GM18505 (cell line): Measurements from ENCODE around the gene AGAP1.

Experiments used
- ATAC-seq: cut with Tn5 transposase; IDR thresholded peaks from one replicate; pipeline ENCODE4 v1.9.1; 2021; ENCODE audit not compliant: unreplicated experiment
- POLR2A ChIP-seq: IDR thresholded peaks from 4 replicates; pipeline ENCODE4 v1.6.1; 2011; ENCODE audit warnings: borderline replicate concordance; ENCODE audit not compliant: insufficient read depth, insufficient read length; ENCODE audit errors: extremely low read depth

Gene AGAP1

GRCh38 chr2:235666213-235666781 lies 172.5 kb downstream of the AGAP1 start:
- no peak for ATAC-seq
- no peak for TF ChIP-seq POLR2A

GRCh38 chr2:235668782-235669181 lies 174.9 kb downstream of the AGAP1 start:
- TF ChIP-seq POLR2A: no peak
- ATAC-seq: no peak

- no peak for TF ChIP-seq POLR2A
- ATAC-seq: no peak
Observed at GRCh38 chr2:235669269-235669831, 175.5 kb downstream of the AGAP1 start.

- no peak for TF ChIP-seq POLR2A
- ATAC-seq: no peak
Observed at GRCh38 chr2:235669983-235670962, 176.4 kb downstream of the AGAP1 start.

DNA sequence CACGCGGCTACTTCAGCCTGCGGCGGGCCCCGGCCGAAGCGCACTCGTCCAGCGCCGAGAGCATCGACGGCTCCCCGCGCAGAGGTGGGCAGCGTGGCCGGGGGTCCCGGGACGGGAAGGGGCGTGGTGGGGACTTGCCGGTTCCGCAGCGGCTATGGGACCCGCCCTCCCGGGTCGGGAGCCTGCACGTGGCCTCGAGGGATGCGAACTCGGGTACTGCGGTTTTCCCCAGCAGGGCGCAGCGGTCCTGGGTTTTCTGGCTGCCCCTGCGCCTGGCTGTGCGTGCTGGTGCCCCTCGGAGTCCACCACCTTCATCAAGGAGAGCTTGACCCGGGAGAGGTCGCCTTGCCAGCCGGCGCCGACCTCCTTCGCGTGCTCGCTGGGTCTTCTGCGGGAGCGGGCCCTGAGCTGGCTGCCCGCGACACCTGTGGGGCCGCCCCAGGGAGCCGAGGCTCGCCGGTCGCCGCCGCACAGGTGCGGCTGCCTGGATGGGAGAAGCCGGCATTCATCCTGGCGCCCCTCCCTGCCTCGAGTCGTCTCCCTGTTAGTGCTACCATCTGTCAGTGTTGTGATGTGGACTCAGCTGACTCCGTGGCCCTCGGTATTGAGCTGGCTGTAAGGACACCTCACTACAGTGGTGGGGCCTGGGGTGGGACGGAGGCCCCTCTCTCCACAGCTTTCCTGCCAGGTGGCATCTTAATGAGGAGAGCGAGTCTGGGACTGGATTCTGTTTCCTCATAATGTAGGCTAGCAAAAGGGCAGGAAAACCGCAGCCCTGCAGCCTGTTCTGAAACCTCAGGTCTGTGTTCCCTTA lies 177.3 kb downstream of the AGAP1 start:
- ATAC-seq: no peak
- no peak for TF ChIP-seq POLR2A

DNA sequence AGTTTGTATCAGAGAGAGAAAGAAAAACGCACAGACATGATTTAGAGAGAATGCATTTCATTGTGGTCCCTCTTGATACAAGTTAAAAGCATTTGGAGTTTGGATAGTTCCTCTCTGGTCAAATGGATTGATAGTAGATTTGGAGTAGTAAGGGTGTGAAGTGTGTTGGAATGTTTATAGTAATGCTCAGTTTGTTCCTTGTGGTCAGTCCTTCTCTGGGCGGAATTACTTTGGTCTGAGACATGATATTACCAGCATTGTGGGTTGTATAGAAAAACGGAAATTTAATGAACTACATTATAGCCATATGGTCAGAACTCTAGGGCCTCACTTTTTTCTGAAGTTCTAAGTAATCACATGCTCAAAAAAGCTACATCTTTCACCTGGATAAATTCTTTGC lies 178.9 kb downstream of the AGAP1 start:
- no peak for ATAC-seq
- no peak for TF ChIP-seq POLR2A

DNA sequence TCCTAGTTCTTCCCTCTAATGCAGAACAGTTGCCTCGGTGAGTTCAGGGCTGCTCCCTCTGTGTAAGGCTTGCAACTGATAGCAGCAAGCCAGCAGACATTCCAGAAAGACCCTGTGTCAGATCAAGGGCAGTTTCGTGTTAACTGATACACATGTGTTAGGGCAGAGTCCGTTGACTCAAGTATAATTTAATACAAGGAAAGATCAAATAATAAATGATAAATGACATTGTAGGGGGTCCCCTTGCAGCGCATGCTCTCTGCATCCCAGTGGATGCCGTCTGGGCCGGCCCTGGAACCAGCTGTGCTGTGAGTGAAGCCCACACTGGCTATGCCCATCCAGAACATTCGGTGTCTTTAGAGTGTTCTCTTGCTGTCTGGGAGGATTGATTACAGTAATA lies 180.3 kb downstream of the AGAP1 start:
- ATAC-seq: no peak
- TF ChIP-seq POLR2A: no peak

- ATAC-seq: no peak
- no peak for TF ChIP-seq POLR2A
Observed at GRCh38 chr2:235674812-235675211, 181.0 kb downstream of the AGAP1 start.

- TF ChIP-seq POLR2A: no peak
- no peak for ATAC-seq
Observed at GRCh38 chr2:235675678-235676535, 182.1 kb downstream of the AGAP1 start.

DNA sequence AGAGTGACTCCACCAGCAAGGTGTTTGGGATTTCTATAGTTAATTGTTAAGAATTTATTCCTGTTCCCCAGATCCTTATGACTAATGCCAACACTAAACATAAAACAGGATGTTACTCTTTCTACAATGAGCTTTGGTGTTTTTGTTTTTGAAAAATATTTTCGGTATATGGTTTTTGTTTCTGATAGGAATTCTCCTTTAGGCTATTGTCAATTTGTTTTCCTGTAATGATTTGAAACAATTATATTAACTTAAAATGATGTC lies 182.6 kb downstream of the AGAP1 start:
- no peak for ATAC-seq
- no peak for TF ChIP-seq POLR2A

GRCh38 chr2:235677276-235677788 lies 183.5 kb downstream of the AGAP1 start:
- no peak for TF ChIP-seq POLR2A
- ATAC-seq: no peak

DNA sequence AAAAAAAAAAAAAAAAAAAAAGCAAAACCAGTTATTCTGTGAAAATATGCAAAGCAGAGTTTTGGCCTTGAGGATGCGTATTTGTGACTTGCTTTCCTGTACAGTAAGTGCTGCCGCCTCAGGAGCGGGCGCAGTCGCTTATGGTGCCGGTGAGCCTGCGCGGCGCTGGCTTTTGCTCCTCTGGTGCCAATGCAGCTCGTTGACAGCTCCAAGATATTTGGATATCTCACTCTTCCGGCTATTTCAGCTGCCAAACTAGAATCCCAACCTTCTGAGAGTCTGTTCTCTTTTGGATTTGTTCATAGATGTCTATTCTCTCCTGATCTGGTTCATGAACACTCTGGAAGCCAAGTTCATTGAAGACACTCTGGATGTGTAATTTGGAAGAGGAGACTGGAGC lies 184.1 kb downstream of the AGAP1 start:
- ATAC-seq: no peak

More for the DNA sequence above, 184.1 kb downstream of the AGAP1 start:
- no peak for TF ChIP-seq POLR2A
